ENCODE measurements around the gene TMEM114. TPM values are rescaled to one million over a fixed set of nuclear protein-coding genes. Genes with fewer than 3 reads are reported as not detected.

Gene TMEM114
- polyA plus RNA-seq, 1 donor from 2014 or later: 0.62 TPM

GRCh38 chr16:8596581-8596980 is 6.3 kb upstream of the TMEM114 start:
- H3K27me3 ChIP-seq (ENCODE audit: insufficient read depth, low read depth, low read length): peaks cover 2% of the 10 kb centered on the region
- H2AFZ ChIP-seq (ENCODE audit: low read depth, low read length): no peak overlapping the region
- H4K20me1 ChIP-seq (ENCODE audit: insufficient read depth): no peaks in the 10 kb centered on the region
- H3K79me2 ChIP-seq (replicated peaks; ENCODE audit: insufficient read depth, low read length): no peaks in the 10 kb centered on the region
- no peaks in the 10 kb centered on the region for H3K36me3 ChIP-seq (ENCODE audit: insufficient read depth, low read length)
- H3F3A ChIP-seq (ENCODE audit: insufficient read depth, low read length, poor library complexity, severe bottlenecking): no peaks in the 10 kb centered on the region
- H3K9ac ChIP-seq (ENCODE audit: low read length): no peak overlapping the region
- no peak overlapping the region for H3K4me3 ChIP-seq (ENCODE audit: low read length)
- no peak overlapping the region for H3K27ac ChIP-seq (ENCODE audit: low read length)
- no peaks in the 10 kb centered on the region for H3K9me2 ChIP-seq (ENCODE audit: insufficient read depth, low read length)
- TF ChIP-seq SMC3 (conservative IDR thresholded peaks at IDR 0.05; ENCODE audit: poor library complexity): no peak
- TF ChIP-seq POLR2AphosphoS5 (IDR thresholded peaks at IDR 0.05): no peak
- TF ChIP-seq EP300 (conservative IDR thresholded peaks at IDR 0.05; ENCODE audit: poor library complexity, severe bottlenecking): no peak
- TF ChIP-seq TAF1 (IDR thresholded peaks at IDR 0.05; ENCODE audit: low read depth): no peak
- no peak for TF ChIP-seq MXI1 (conservative IDR thresholded peaks at IDR 0.05; ENCODE audit: poor library complexity, severe bottlenecking)
- no peak for TF ChIP-seq EZH2 (IDR thresholded peaks at IDR 0.05; ENCODE audit: borderline replicate concordance, insufficient read depth, low read length, poor library complexity, severe bottlenecking)
- TF ChIP-seq RAD21 (conservative IDR thresholded peaks at IDR 0.05): no peak
- no peak for TF ChIP-seq CTCF (IDR thresholded peaks at IDR 0.05; ENCODE audit: poor library complexity, severe bottlenecking)
- TF ChIP-seq REST (IDR thresholded peaks at IDR 0.05; ENCODE audit: borderline replicate concordance): no peak
- H3K4me2 ChIP-seq (ENCODE audit: low read length): no peak overlapping the region
- no peaks in the 10 kb centered on the region for H3K9me3 ChIP-seq (ENCODE audit: low read length)

GRCh38 chr16:8595783-8596182 is 5.5 kb upstream of the TMEM114 start:
- no peaks in the 10 kb centered on the region for H3K9me2 ChIP-seq (ENCODE audit: insufficient read depth, low read length)
- no peak overlapping the region for H3K27ac ChIP-seq (ENCODE audit: low read length)
- no peak overlapping the region for H2AFZ ChIP-seq (ENCODE audit: low read depth, low read length)
- no peaks in the 10 kb centered on the region for H4K20me1 ChIP-seq (ENCODE audit: insufficient read depth)
- no peak overlapping the region for H3K4me2 ChIP-seq (ENCODE audit: low read length)
- no peaks in the 10 kb centered on the region for H3K36me3 ChIP-seq (ENCODE audit: insufficient read depth, low read length)
- H3K4me3 ChIP-seq (ENCODE audit: low read length): no peak overlapping the region
- peaks cover 8% of the 10 kb centered on the region for H3K27me3 ChIP-seq (ENCODE audit: insufficient read depth, low read depth, low read length)
- H3K79me2 ChIP-seq (replicated peaks; ENCODE audit: insufficient read depth, low read length): no peaks in the 10 kb centered on the region
- H3K9ac ChIP-seq (ENCODE audit: low read length): no peak overlapping the region
- no peaks in the 10 kb centered on the region for H3F3A ChIP-seq (ENCODE audit: insufficient read depth, low read length, poor library complexity, severe bottlenecking)
- H3K9me3 ChIP-seq (ENCODE audit: low read length): no peaks in the 10 kb centered on the region
- no peak for TF ChIP-seq MXI1 (conservative IDR thresholded peaks at IDR 0.05; ENCODE audit: poor library complexity, severe bottlenecking)
- no peak for TF ChIP-seq TAF1 (IDR thresholded peaks at IDR 0.05; ENCODE audit: low read depth)
- TF ChIP-seq POLR2AphosphoS5 (IDR thresholded peaks at IDR 0.05): no peak
- TF ChIP-seq CTCF (IDR thresholded peaks at IDR 0.05; ENCODE audit: poor library complexity, severe bottlenecking): no peak
- no peak for TF ChIP-seq EZH2 (IDR thresholded peaks at IDR 0.05; ENCODE audit: borderline replicate concordance, insufficient read depth, low read length, poor library complexity, severe bottlenecking)
- TF ChIP-seq RAD21 (conservative IDR thresholded peaks at IDR 0.05): no peak
- TF ChIP-seq REST (IDR thresholded peaks at IDR 0.05; ENCODE audit: borderline replicate concordance): no peak
- no peak for TF ChIP-seq EP300 (conservative IDR thresholded peaks at IDR 0.05; ENCODE audit: poor library complexity, severe bottlenecking)
- TF ChIP-seq SMC3 (conservative IDR thresholded peaks at IDR 0.05; ENCODE audit: poor library complexity): no peak
